MM.1S (cell line): Measurements from ENCODE around the gene SHISA5.
A peak's percentile ranks its signal among the peaks of the same experiment; 100 is the strongest.

ENCODE experiments used
- DNase-seq: peaks from one replicate; pipeline ENCODE4 v3.0.0-alpha.2; 2015
- H2AFZ ChIP-seq: fragments of 300-600 bp; sonication (generic); 2 replicates; pipeline ENCODE4 v1.6.0; 2016; ENCODE audit warnings: antibody characterized with exemption, low read length
- H3F3A ChIP-seq: fragments of 300-600 bp; sonication (generic); 2 replicates; pipeline ENCODE4 v1.6.1; 2016; ENCODE audit warnings: mild to moderate bottlenecking, antibody characterized with exemption, low read length, moderate library complexity, mixed read lengths; ENCODE audit not compliant: insufficient read depth
- H3K27ac ChIP-seq: fragments of 300-600 bp; sonication (generic); 2 replicates; pipeline ENCODE4 v1.5.1; 2016; ENCODE audit warnings: mild to moderate bottlenecking, low read length
- H3K27me3 ChIP-seq: fragments of 300-600 bp; sonication (generic); replicated peaks from 2 replicates; pipeline ENCODE4 v1.6.0; 2016; ENCODE audit warnings: low read length; ENCODE audit not compliant: insufficient read depth
- H3K36me3 ChIP-seq: fragments of 300-600 bp; sonication (generic); replicated peaks from 2 replicates; pipeline ENCODE4 v1.6.1; 2016; ENCODE audit warnings: mild to moderate bottlenecking, low read length, mixed read lengths; ENCODE audit not compliant: insufficient read depth
- H3K4me1 ChIP-seq: fragments of 300-600 bp; sonication (generic); 2 replicates; pipeline ENCODE4 v1.6.1; 2016; ENCODE audit warnings: low read length, mixed read lengths
- H3K4me2 ChIP-seq: fragments of 300-600 bp; sonication (generic); 2 replicates; pipeline ENCODE4 v1.6.0; 2016; ENCODE audit warnings: low read depth, low read length
- H3K4me3 ChIP-seq: fragments of 300-600 bp; sonication (generic); 2 replicates; pipeline ENCODE4 v1.5.1; 2016; ENCODE audit warnings: low read length, mixed read lengths
- H3K79me2 ChIP-seq: fragments of 300-600 bp; sonication (generic); 2 replicates; pipeline ENCODE4 v1.6.1; 2016; ENCODE audit warnings: mixed run types, low read length, mixed read lengths
- H3K9ac ChIP-seq: fragments of 300-600 bp; sonication (generic); 2 replicates; pipeline ENCODE4 v1.6.1; 2016; ENCODE audit warnings: low read length, mixed read lengths
- H3K9me2 ChIP-seq: fragments of 300-600 bp; sonication (generic); replicated peaks from 2 replicates; pipeline ENCODE4 v1.6.1; 2016; ENCODE audit warnings: mild to moderate bottlenecking, low read length, mixed read lengths; ENCODE audit not compliant: insufficient read depth
- H3K9me3 ChIP-seq: fragments of 300-600 bp; sonication (generic); replicated peaks from 2 replicates; pipeline ENCODE4 v1.6.1; 2016; ENCODE audit warnings: mild to moderate bottlenecking, low read length, mixed read lengths; ENCODE audit not compliant: insufficient read depth
- H4K20me1 ChIP-seq: fragments of 300-600 bp; sonication (generic); 2 replicates; pipeline ENCODE4 v1.6.1; 2016; ENCODE audit warnings: mild to moderate bottlenecking, low read length, moderate library complexity, mixed read lengths; ENCODE audit not compliant: insufficient read depth
- CTCF ChIP-seq: fragments of 300-600 bp; sonication (generic); IDR thresholded peaks from 2 replicates; pipeline ENCODE4 v1.5.1; 2016; ENCODE audit warnings: antibody characterized with exemption, low read length, mixed read lengths
- EZH2 ChIP-seq: fragments of 300-600 bp; sonication (generic); optimal IDR thresholded peaks from 2 replicates; pipeline ENCODE3; 2017; ENCODE audit warnings: low read depth, mild to moderate bottlenecking, antibody characterized with exemption, low read length, mixed read lengths
- EZH2phosphoT487 ChIP-seq: fragments of 300-600 bp; sonication (generic); IDR thresholded peaks from 2 replicates; pipeline ENCODE4 v1.6.1; 2018; ENCODE audit warnings: antibody characterized with exemption, low read length

The SHISA5 gene

GRCh38 chr3:48439820-48440589 lies 64.0 kb downstream of the SHISA5 start, which contains the start of the genes CCDC51 and TMA7:
CCDC51 (minus strand) TSS chr3:48440119; CDS start chr3:48435128, 4,991 bp downstream.
TMA7 (plus strand) TSS chr3:48440257; CDS start chr3:48440297, 40 bp downstream.
- Histone ChIP-seq H3K4me1 (peaks cover 12% of the 10 kb centered on the region), H3K9ac (peak within 1 kb of the TSS; percentile 85), H3K9me3 (no peaks in the 10 kb centered on the region), H3K4me3 (peak within 1 kb of the TSS; percentile 98), H3K79me2 (peaks cover 37% of the 10 kb centered on the region), H3K27me3 (no peaks in the 10 kb centered on the region), H2AFZ (peak within 1 kb of the TSS; percentile 99), H3K27ac (peak within 1 kb of the TSS; percentile 65; the same call in 1 of the 2 replicates), H4K20me1 (no peaks in the 10 kb centered on the region), H3K4me2 (peak within 1 kb of the TSS; percentile 84), H3F3A (peaks cover 19% of the 10 kb centered on the region), H3K36me3 (no peaks in the 10 kb centered on the region), H3K9me2 (no peaks in the 10 kb centered on the region)
- peak; percentile 99 for DNase-seq
- TF ChIP-seq CTCF = no peak
- TF ChIP-seq EZH2 = no peak
- no peak for TF ChIP-seq EZH2phosphoT487

GRCh38 chr3:48437812-48438211 lies 66.2 kb downstream of the SHISA5 start:
- H3K4me1 ChIP-seq = peaks cover 12% of the 10 kb centered on the region
- TF ChIP-seq EZH2phosphoT487 (no peak), CTCF (no peak), EZH2 (no peak)
- no peaks in the 10 kb centered on the region for H3K9me2 ChIP-seq
- no peaks in the 10 kb centered on the region for H3K9me3 ChIP-seq
- H3K79me2 ChIP-seq = peaks cover 36% of the 10 kb centered on the region
- no peak overlapping the region for H3K4me3 ChIP-seq
- no peak overlapping the region for H3K9ac ChIP-seq
- H3K27ac ChIP-seq = no peak overlapping the region
- no peak overlapping the region for H3K4me2 ChIP-seq
- no peaks in the 10 kb centered on the region for H3K27me3 ChIP-seq
- no peak overlapping the region for H2AFZ ChIP-seq
- H3F3A ChIP-seq = peaks cover 8% of the 10 kb centered on the region; the same call in 1 of the 2 replicates
- no peaks in the 10 kb centered on the region for H3K36me3 ChIP-seq
- DNase-seq = no peak
- no peaks in the 10 kb centered on the region for H4K20me1 ChIP-seq

GRCh38 chr3:48436855-48437254 lies 67.1 kb downstream of the SHISA5 start:
- Histone ChIP-seq H3K27ac (no peak overlapping the region), H3K9ac (no peak overlapping the region)

More at GRCh38 chr3:48436855-48437254, 67.1 kb downstream of the SHISA5 start:
- no peak overlapping the region for H3K4me3 ChIP-seq
- H3K4me1 ChIP-seq = peaks cover 11% of the 10 kb centered on the region
- no peak overlapping the region for H2AFZ ChIP-seq
- no peaks in the 10 kb centered on the region for H3K36me3 ChIP-seq
- no peaks in the 10 kb centered on the region for H3K9me2 ChIP-seq
- H4K20me1 ChIP-seq = no peaks in the 10 kb centered on the region
- TF ChIP-seq EZH2 (no peak), CTCF (no peak), EZH2phosphoT487 (no peak)
- H3K9me3 ChIP-seq = no peaks in the 10 kb centered on the region
- DNase-seq = no peak
- H3K27me3 ChIP-seq = no peaks in the 10 kb centered on the region
- H3F3A ChIP-seq = peaks cover 6% of the 10 kb centered on the region; the same call in 1 of the 2 replicates
- peaks cover 29% of the 10 kb centered on the region for H3K79me2 ChIP-seq
- H3K4me2 ChIP-seq = no peak overlapping the region
